Measurements from ENCODE around the gene RTKN. TPM values are rescaled to one million over a fixed set of nuclear protein-coding genes. Genes with fewer than 3 reads are reported as not detected.

Gene RTKN
- total and polyA plus RNA-seq, 2 of the 13 experiments (the other 11 are each of a cell fraction or from before 2014, with no cell fraction given): 159 to 166 TPM

DNA sequence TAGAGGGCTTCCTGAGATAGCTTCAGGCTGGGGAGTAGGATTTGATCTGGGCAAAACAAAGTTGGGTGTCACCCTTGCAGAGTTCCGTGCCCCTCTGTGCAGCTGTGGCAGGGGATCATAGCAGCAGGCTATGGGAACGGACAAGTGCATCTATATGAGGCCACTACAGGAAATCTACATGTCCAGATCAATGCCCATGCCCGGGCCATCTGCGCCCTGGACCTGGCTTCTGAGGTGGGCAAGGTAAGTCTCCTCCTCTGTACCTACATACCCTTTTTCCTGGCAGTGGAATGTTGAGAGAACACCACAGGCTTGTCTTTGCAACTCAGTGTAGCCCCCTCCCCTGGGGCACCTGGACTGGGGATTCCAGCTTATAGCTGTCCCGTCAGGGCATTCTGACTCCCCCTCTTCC, 16.7 kb downstream of the RTKN start (continued):
- TF ChIP-seq, protein P1, sequence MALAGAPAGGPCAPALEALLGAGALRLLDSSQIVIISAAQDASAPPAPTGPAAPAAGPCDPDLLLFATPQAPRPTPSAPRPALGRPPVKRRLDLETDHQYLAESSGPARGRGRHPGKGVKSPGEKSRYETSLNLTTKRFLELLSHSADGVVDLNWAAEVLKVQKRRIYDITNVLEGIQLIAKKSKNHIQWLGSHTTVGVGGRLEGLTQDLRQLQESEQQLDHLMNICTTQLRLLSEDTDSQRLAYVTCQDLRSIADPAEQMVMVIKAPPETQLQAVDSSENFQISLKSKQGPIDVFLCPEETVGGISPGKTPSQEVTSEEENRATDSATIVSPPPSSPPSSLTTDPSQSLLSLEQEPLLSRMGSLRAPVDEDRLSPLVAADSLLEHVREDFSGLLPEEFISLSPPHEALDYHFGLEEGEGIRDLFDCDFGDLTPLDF (CRISPR knock-in tag; IDR thresholded peaks at IDR 0.05): no peak
- TF ChIP-seq SP5 (CRISPR knock-in tag; IDR thresholded peaks at IDR 0.05; ENCODE audit: borderline replicate concordance, low read depth): no peak
- TF ChIP-seq, protein P2, sequence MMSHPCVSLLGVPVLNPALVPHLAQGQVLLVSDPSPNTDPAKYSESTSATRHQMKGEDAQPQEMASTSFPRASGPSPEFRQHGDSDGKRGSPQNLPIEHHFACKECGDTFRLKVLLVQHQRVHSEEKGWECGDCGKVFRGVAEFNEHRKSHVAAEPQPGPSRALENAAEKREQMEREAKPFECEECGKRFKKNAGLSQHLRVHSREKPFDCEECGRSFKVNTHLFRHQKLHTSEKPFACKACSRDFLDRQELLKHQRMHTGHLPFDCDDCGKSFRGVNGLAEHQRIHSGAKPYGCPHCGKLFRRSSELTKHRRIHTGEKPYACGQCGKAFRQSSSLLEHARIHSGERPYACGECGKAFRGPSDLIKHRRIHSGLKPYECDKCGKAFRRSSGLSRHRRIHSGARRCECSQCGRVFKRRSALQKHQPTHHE (CRISPR knock-in tag; IDR thresholded peaks at IDR 0.05; ENCODE audit: borderline replicate concordance): 0 out of 2 replicates have a peak, but pooled peaks have one; percentile 66
- TF ChIP-seq ZNF782 (CRISPR knock-in tag; IDR thresholded peaks at IDR 0.05; ENCODE audit: borderline replicate concordance): no peak
- TF ChIP-seq, protein P3, sequence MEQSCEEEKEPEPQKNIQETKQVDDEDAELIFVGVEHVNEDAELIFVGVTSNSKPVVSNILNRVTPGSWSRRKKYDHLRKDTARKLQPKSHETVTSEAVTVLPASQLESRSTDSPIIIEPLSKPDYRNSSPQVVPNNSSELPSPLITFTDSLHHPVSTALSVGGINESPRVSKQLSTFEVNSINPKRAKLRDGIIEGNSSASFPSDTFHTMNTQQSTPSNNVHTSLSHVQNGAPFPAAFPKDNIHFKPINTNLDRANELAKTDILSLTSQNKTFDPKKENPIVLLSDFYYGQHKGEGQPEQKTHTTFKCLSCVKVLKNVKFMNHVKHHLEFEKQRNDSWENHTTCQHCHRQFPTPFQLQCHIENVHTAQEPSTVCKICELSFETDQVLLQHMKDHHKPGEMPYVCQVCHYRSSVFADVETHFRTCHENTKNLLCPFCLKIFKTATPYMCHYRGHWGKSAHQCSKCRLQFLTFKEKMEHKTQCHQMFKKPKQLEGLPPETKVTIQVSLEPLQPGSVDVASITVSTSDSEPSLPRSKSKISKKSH (CRISPR knock-in tag; IDR thresholded peaks at IDR 0.05; ENCODE audit: borderline replicate concordance): no peak
- no peak for TF ChIP-seq ZFP37 (CRISPR knock-in tag; IDR thresholded peaks at IDR 0.05; ENCODE audit: borderline replicate concordance)
- TF ChIP-seq, protein P4, sequence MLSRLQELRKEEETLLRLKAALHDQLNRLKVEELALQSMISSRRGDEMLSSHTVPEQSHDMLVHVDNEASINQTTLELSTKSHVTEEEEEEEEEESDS (CRISPR knock-in tag; IDR thresholded peaks at IDR 0.05; ENCODE audit: borderline replicate concordance): no peak
- no peak for TF ChIP-seq ERF (CRISPR knock-in tag; IDR thresholded peaks at IDR 0.05)
- peak; percentile 67; the same call in 1 of the 2 replicates for TF ChIP-seq DNMT3B (CRISPR knock-in tag; conservative IDR thresholded peaks at IDR 0.05)
- TF ChIP-seq ZMAT3 (CRISPR knock-in tag; conservative IDR thresholded peaks at IDR 0.05): no peak; the same call in 1 of the 2 replicates
- TF ChIP-seq ZNF879 (CRISPR knock-in tag; IDR thresholded peaks at IDR 0.05): no peak
- TF ChIP-seq, protein P5, sequence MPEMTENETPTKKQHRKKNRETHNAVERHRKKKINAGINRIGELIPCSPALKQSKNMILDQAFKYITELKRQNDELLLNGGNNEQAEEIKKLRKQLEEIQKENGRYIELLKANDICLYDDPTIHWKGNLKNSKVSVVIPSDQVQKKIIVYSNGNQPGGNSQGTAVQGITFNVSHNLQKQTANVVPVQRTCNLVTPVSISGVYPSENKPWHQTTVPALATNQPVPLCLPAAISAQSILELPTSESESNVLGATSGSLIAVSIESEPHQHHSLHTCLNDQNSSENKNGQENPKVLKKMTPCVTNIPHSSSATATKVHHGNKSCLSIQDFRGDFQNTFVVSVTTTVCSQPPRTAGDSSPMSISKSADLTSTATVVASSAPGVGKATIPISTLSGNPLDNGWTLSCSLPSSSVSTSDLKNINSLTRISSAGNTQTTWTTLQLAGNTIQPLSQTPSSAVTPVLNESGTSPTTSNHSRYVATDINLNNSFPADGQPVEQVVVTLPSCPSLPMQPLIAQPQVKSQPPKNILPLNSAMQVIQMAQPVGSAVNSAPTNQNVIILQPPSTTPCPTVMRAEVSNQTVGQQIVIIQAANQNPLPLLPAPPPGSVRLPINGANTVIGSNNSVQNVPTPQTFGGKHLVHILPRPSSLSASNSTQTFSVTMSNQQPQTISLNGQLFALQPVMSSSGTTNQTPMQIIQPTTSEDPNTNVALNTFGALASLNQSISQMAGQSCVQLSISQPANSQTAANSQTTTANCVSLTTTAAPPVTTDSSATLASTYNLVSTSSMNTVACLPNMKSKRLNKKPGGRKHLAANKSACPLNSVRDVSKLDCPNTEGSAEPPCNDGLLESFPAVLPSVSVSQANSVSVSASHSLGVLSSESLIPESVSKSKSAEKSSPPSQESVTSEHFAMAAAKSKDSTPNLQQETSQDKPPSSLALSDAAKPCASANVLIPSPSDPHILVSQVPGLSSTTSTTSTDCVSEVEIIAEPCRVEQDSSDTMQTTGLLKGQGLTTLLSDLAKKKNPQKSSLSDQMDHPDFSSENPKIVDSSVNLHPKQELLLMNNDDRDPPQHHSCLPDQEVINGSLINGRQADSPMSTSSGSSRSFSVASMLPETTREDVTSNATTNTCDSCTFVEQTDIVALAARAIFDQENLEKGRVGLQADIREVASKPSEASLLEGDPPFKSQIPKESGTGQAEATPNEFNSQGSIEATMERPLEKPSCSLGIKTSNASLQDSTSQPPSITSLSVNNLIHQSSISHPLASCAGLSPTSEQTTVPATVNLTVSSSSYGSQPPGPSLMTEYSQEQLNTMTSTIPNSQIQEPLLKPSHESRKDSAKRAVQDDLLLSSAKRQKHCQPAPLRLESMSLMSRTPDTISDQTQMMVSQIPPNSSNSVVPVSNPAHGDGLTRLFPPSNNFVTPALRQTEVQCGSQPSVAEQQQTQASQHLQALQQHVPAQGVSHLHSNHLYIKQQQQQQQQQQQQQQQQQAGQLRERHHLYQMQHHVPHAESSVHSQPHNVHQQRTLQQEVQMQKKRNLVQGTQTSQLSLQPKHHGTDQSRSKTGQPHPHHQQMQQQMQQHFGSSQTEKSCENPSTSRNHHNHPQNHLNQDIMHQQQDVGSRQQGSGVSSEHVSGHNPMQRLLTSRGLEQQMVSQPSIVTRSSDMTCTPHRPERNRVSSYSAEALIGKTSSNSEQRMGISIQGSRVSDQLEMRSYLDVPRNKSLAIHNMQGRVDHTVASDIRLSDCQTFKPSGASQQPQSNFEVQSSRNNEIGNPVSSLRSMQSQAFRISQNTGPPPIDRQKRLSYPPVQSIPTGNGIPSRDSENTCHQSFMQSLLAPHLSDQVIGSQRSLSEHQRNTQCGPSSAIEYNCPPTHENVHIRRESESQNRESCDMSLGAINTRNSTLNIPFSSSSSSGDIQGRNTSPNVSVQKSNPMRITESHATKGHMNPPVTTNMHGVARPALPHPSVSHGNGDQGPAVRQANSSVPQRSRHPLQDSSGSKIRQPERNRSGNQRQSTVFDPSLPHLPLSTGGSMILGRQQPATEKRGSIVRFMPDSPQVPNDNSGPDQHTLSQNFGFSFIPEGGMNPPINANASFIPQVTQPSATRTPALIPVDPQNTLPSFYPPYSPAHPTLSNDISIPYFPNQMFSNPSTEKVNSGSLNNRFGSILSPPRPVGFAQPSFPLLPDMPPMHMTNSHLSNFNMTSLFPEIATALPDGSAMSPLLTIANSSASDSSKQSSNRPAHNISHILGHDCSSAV (CRISPR knock-in tag; IDR thresholded peaks at IDR 0.05; ENCODE audit: borderline replicate concordance): no peak
- TF ChIP-seq ZNF878 (CRISPR knock-in tag; IDR thresholded peaks at IDR 0.05): no peak
- no peak for TF ChIP-seq REPIN1 (CRISPR knock-in tag; IDR thresholded peaks at IDR 0.05; ENCODE audit: borderline replicate concordance, low read depth)
- TF ChIP-seq KDM4B (CRISPR knock-in tag; IDR thresholded peaks at IDR 0.05): no peak
- no peak for TF ChIP-seq ZNF629 (CRISPR knock-in tag; conservative IDR thresholded peaks at IDR 0.05)
- TF ChIP-seq FIP1L1 (IDR thresholded peaks at IDR 0.05; ENCODE audit: borderline replicate concordance, insufficient read depth, low read depth, low read length): no peak
- no peak for TF ChIP-seq ZNF749 (CRISPR knock-in tag; IDR thresholded peaks at IDR 0.05; ENCODE audit: borderline replicate concordance)
